ENCODE measurements around the gene SDK2. TPM values are rescaled to one million over a fixed set of nuclear protein-coding genes. Genes with fewer than 3 reads are reported as not detected.

Gene SDK2
- total RNA-seq, 4 donors from 2014 or later = under 0.01 to 0.49 (median 0.08) TPM

GRCh38 chr17:73360961-73361761 is 283.1 kb downstream of the SDK2 start:
- no peak for TF ChIP-seq CTCF (IDR thresholded peaks at IDR 0.05; ENCODE audit: low read depth)

GRCh38 chr17:73359987-73360410 is 284.2 kb downstream of the SDK2 start:
- TF ChIP-seq CTCF (IDR thresholded peaks at IDR 0.05; ENCODE audit: low read depth) = no peak

- TF ChIP-seq CTCF (IDR thresholded peaks at IDR 0.05; ENCODE audit: low read depth) = no peak
Observed at GRCh38 chr17:73359352-73359751, 284.9 kb downstream of the SDK2 start.

- TF ChIP-seq CTCF (IDR thresholded peaks at IDR 0.05; ENCODE audit: low read depth) = no peak
Observed at GRCh38 chr17:73358668-73359067, 285.6 kb downstream of the SDK2 start.

- TF ChIP-seq CTCF (IDR thresholded peaks at IDR 0.05; ENCODE audit: low read depth) = no peak
Observed at GRCh38 chr17:73357981-73358380, 286.3 kb downstream of the SDK2 start.

- no peak for TF ChIP-seq CTCF (IDR thresholded peaks at IDR 0.05; ENCODE audit: low read depth)
Observed at GRCh38 chr17:73357318-73357717, 286.9 kb downstream of the SDK2 start.

GRCh38 chr17:73356561-73357170 is 287.6 kb downstream of the SDK2 start:
- no peak for TF ChIP-seq CTCF (IDR thresholded peaks at IDR 0.05; ENCODE audit: low read depth)
